Activated T-cell treated with anti-CD3 and anti-CD28 coated beads, Interleukin-2, amount 50 U/mL, for 4 hours (primary cell): ENCODE results near the gene DDX42. TPM values are rescaled to one million over a fixed set of nuclear protein-coding genes. Genes with fewer than 3 reads are reported as not detected.

ENCODE experiments used
- ATAC-seq, 2 donors: fragments of 200-7000 bp; cut with Tn5 transposase; one replicate each; pipeline ENCODE4 v1.10.0; 2021
- DNase-seq: peaks from one replicate; pipeline ENCODE4 v3.0.0-alpha.2; 2020
- H3K27me3 Mint-ChIP-seq: one replicate; pipeline ENCODE4 v1.8.0; 2021; ENCODE audit warnings: low read depth, mixed read lengths
- H3K36me3 Mint-ChIP-seq: one replicate; pipeline ENCODE4 v1.8.0; 2022; ENCODE audit warnings: mixed read lengths; ENCODE audit not compliant: insufficient read depth
- H3K4me1 Mint-ChIP-seq: one replicate; pipeline ENCODE4 v1.8.0; 2021; ENCODE audit warnings: low read depth, mixed read lengths
- H3K4me3 Mint-ChIP-seq: one replicate; pipeline ENCODE4 v1.8.0; 2021; ENCODE audit warnings: mild to moderate bottlenecking, moderate library complexity, mixed read lengths
- H3K9me3 Mint-ChIP-seq: one replicate; pipeline ENCODE4 v1.8.0; 2021; ENCODE audit warnings: mixed read lengths
- total RNA-seq, 3 donors: library from RNA; stranded (reverse); gene quantifications; one replicate each; pipeline ENCODE4 v1.2.1, GENCODE V29; 2021

DDX42 gene
- total RNA-seq, 3 donors from 2014 or later = 95.1 to 112 (median 95.3) TPM

- ATAC-seq (no peak), DNase-seq (no peak)
- H3K27me3 Mint-ChIP-seq = no peaks in the 10 kb centered on the region
- no peaks in the 10 kb centered on the region for H3K9me3 Mint-ChIP-seq
- H3K4me1 Mint-ChIP-seq = peaks cover 31% of the 10 kb centered on the region
- peaks cover 27% of the 10 kb centered on the region for H3K36me3 Mint-ChIP-seq
- no peak overlapping the region for H3K4me3 Mint-ChIP-seq
Measured at GRCh38 chr17:63766754-63767153, 7.2 kb upstream of the DDX42 start.

- Mint-ChIP-seq H3K4me3 (no peak overlapping the region), H3K9me3 (no peaks in the 10 kb centered on the region), H3K4me1 (peaks cover 34% of the 10 kb centered on the region), H3K27me3 (no peaks in the 10 kb centered on the region), H3K36me3 (peaks cover 20% of the 10 kb centered on the region)
- ATAC-seq = no peak
- no peak for DNase-seq
Measured at GRCh38 chr17:63768433-63768832, 5.5 kb upstream of the DDX42 start.

- Mint-ChIP-seq H3K27me3 (no peaks in the 10 kb centered on the region), H3K4me3 (peak overlapping the region; percentile 94), H3K4me1 (peaks cover 42% of the 10 kb centered on the region), H3K36me3 (peaks cover 18% of the 10 kb centered on the region), H3K9me3 (no peaks in the 10 kb centered on the region)
- DNase-seq (no peak), ATAC-seq (no peak)
Measured at GRCh38 chr17:63772801-63773271, 1.1 kb upstream of the DDX42 start.

GRCh38 chr17:63773272-63774140 lies 464 bp upstream of the DDX42 start, which contains the start of gene CCDC47:
CCDC47 (minus strand) TSS chr17:63773597; CDS start chr17:63766175, 7,422 bp downstream.
- peak within 1 kb of the TSS; percentile 94 for H3K4me3 Mint-ChIP-seq
- ATAC-seq = peak; percentile 84
- H3K9me3 Mint-ChIP-seq = no peaks in the 10 kb centered on the region
- H3K4me1 Mint-ChIP-seq = peaks cover 46% of the 10 kb centered on the region
- peaks cover 23% of the 10 kb centered on the region for H3K36me3 Mint-ChIP-seq
- peak; percentile 97 for DNase-seq
- H3K27me3 Mint-ChIP-seq = no peaks in the 10 kb centered on the region

GRCh38 chr17:63774969-63775265 lies 947 bp downstream of the DDX42 start:
- Mint-ChIP-seq H3K27me3 (no peaks in the 10 kb centered on the region), H3K4me1 (peaks cover 52% of the 10 kb centered on the region), H3K9me3 (no peaks in the 10 kb centered on the region), H3K4me3 (peak overlapping the region; percentile 94), H3K36me3 (peaks cover 28% of the 10 kb centered on the region)
- ATAC-seq (no peak), DNase-seq (no peak)

GRCh38 chr17:63775420-63775819 lies 1.4 kb downstream of the DDX42 start:
- peaks cover 52% of the 10 kb centered on the region for H3K4me1 Mint-ChIP-seq

GRCh38 chr17:63780507-63780906 lies 6.5 kb downstream of the DDX42 start:
- Mint-ChIP-seq H3K4me1 (peaks cover 66% of the 10 kb centered on the region), H3K27me3 (no peaks in the 10 kb centered on the region), H3K4me3 (no peak overlapping the region), H3K9me3 (no peaks in the 10 kb centered on the region), H3K36me3 (peaks cover 32% of the 10 kb centered on the region)
- DNase-seq (no peak), ATAC-seq (peak in 1 of 2 donors; percentile 27)

More at GRCh38 chr17:63775420-63775819, 1.4 kb downstream of the DDX42 start:
- H3K36me3 Mint-ChIP-seq = peaks cover 28% of the 10 kb centered on the region
- no peak for ATAC-seq
- peak overlapping the region; percentile 94 for H3K4me3 Mint-ChIP-seq
- no peaks in the 10 kb centered on the region for H3K9me3 Mint-ChIP-seq
- no peak for DNase-seq
- H3K27me3 Mint-ChIP-seq = no peaks in the 10 kb centered on the region

GRCh38 chr17:63780928-63781327 lies 7.0 kb downstream of the DDX42 start:
- Mint-ChIP-seq H3K4me1 (peaks cover 66% of the 10 kb centered on the region), H3K36me3 (peaks cover 30% of the 10 kb centered on the region), H3K4me3 (peak overlapping the region; percentile 1), H3K9me3 (no peaks in the 10 kb centered on the region), H3K27me3 (no peaks in the 10 kb centered on the region)
- DNase-seq (no peak), ATAC-seq (no peak)

GRCh38 chr17:63783522-63783921 lies 9.6 kb downstream of the DDX42 start:
- no peak for ATAC-seq

GRCh38 chr17:63785556-63785955 lies 11.6 kb downstream of the DDX42 start:
- Mint-ChIP-seq H3K27me3 (no peaks in the 10 kb centered on the region), H3K36me3 (peaks cover 20% of the 10 kb centered on the region), H3K9me3 (no peaks in the 10 kb centered on the region), H3K4me1 (peaks cover 33% of the 10 kb centered on the region), H3K4me3 (no peak overlapping the region)
- ATAC-seq (no peak), DNase-seq (no peak)

More at GRCh38 chr17:63783522-63783921, 9.6 kb downstream of the DDX42 start:
- DNase-seq = no peak
- no peaks in the 10 kb centered on the region for H3K9me3 Mint-ChIP-seq
- H3K36me3 Mint-ChIP-seq = peaks cover 26% of the 10 kb centered on the region
- H3K4me1 Mint-ChIP-seq = peaks cover 48% of the 10 kb centered on the region
- no peaks in the 10 kb centered on the region for H3K27me3 Mint-ChIP-seq
- H3K4me3 Mint-ChIP-seq = no peak overlapping the region

GRCh38 chr17:63786117-63786516 lies 12.1 kb downstream of the DDX42 start:
- H3K36me3 Mint-ChIP-seq = peaks cover 16% of the 10 kb centered on the region
- no peaks in the 10 kb centered on the region for H3K9me3 Mint-ChIP-seq
- H3K4me3 Mint-ChIP-seq = no peak overlapping the region
- H3K27me3 Mint-ChIP-seq = no peaks in the 10 kb centered on the region
- no peak for DNase-seq
- H3K4me1 Mint-ChIP-seq = peaks cover 28% of the 10 kb centered on the region
- no peak for ATAC-seq

GRCh38 chr17:63786971-63787711 lies 13.2 kb downstream of the DDX42 start:
- Mint-ChIP-seq H3K9me3 (no peaks in the 10 kb centered on the region), H3K4me3 (no peak overlapping the region), H3K36me3 (peaks cover 17% of the 10 kb centered on the region), H3K27me3 (no peaks in the 10 kb centered on the region), H3K4me1 (peaks cover 25% of the 10 kb centered on the region)
- ATAC-seq (no peak), DNase-seq (no peak)

- H3K27me3 Mint-ChIP-seq = no peaks in the 10 kb centered on the region
- H3K36me3 Mint-ChIP-seq = peaks cover 25% of the 10 kb centered on the region
- no peak overlapping the region for H3K4me3 Mint-ChIP-seq
- DNase-seq = no peak
- H3K4me1 Mint-ChIP-seq = peaks cover 2% of the 10 kb centered on the region
- no peak for ATAC-seq
- H3K9me3 Mint-ChIP-seq = no peaks in the 10 kb centered on the region
Measured at GRCh38 chr17:63790057-63790456, 16.1 kb downstream of the DDX42 start.

- ATAC-seq (no peak), DNase-seq (no peak)
- Mint-ChIP-seq H3K4me1 (no peaks in the 10 kb centered on the region), H3K4me3 (no peak overlapping the region), H3K27me3 (no peaks in the 10 kb centered on the region), H3K36me3 (peaks cover 29% of the 10 kb centered on the region), H3K9me3 (no peaks in the 10 kb centered on the region)
Measured at GRCh38 chr17:63792055-63792729, 18.2 kb downstream of the DDX42 start.
